GM18508 (cell line): ENCODE results near the gene CHTF18.
"Not testable (repeated sequence)": the region's sequence is repeated elsewhere in the genome, so short reads cannot be mapped to it uniquely, and the experiment has no call there.

ENCODE experiments used
- ATAC-seq: cut with Tn5 transposase; IDR thresholded peaks from one replicate; pipeline ENCODE4 v1.9.1; 2021; ENCODE audit warnings: moderate number of reproducible peaks; ENCODE audit not compliant: insufficient read depth, unreplicated experiment

The CHTF18 gene

GRCh38 chr16:802914-803753 lies 14.7 kb downstream of the CHTF18 start:
- no peak for ATAC-seq

- ATAC-seq, result no peak
These were observed 15.3 kb downstream of the CHTF18 start for GRCh38 chr16:803754-804080.

- ATAC-seq, result no peak
These were observed 16.0 kb downstream of the CHTF18 start for GRCh38 chr16:804193-805048.

GRCh38 chr16:805474-805873 lies 17.1 kb downstream of the CHTF18 start:
- no peak for ATAC-seq

GRCh38 chr16:807347-808084 lies 19.1 kb downstream of the CHTF18 start:
- ATAC-seq, result peak; percentile 41

- no peak for ATAC-seq
These were observed 19.6 kb downstream of the CHTF18 start for GRCh38 chr16:808085-808386.

GRCh38 chr16:813204-813915 lies 24.9 kb downstream of the CHTF18 start:
- no peak for ATAC-seq

- no peak for ATAC-seq
These were observed 25.5 kb downstream of the CHTF18 start for GRCh38 chr16:813916-814412.

- no peak for ATAC-seq
These were observed 26.6 kb downstream of the CHTF18 start for GRCh38 chr16:814974-815373.

GRCh38 chr16:815861-816260 lies 27.4 kb downstream of the CHTF18 start:
- no peak for ATAC-seq

GRCh38 chr16:817001-817906 lies 28.8 kb downstream of the CHTF18 start:
- no peak for ATAC-seq

- ATAC-seq, result no peak
These were observed 29.7 kb downstream of the CHTF18 start for GRCh38 chr16:818132-818531.

- ATAC-seq, result no peak
These were observed 30.2 kb downstream of the CHTF18 start for GRCh38 chr16:818592-818991.

GRCh38 chr16:819336-820043 lies 31.1 kb downstream of the CHTF18 start:
- no peak for ATAC-seq

GRCh38 chr16:820044-820408 lies 31.6 kb downstream of the CHTF18 start:
- not testable (repeated sequence) for ATAC-seq

- no peak for ATAC-seq
These were observed 32.3 kb downstream of the CHTF18 start for GRCh38 chr16:820748-821147.

GRCh38 chr16:821751-822150 lies 33.3 kb downstream of the CHTF18 start:
- ATAC-seq, result no peak

GRCh38 chr16:822174-822908 lies 33.9 kb downstream of the CHTF18 start:
- ATAC-seq, result no peak
